Immature natural killer cell (primary cell): Measurements from ENCODE around the gene HTT. TPM values are rescaled to one million over a fixed set of nuclear protein-coding genes. Genes with fewer than 3 reads are reported as not detected.

Experiments used
- DNase-seq, 3 donors: peaks; one replicate each; pipeline ENCODE4 v3.0.0; 2022; ENCODE audit warnings: mixed read lengths in 1 of 3
- H3K27ac Mint-ChIP-seq, 6 donors: one replicate each; pipeline ENCODE4 v1.8.0; 2020; ENCODE audit warnings: mixed read lengths in 6 of 6, mild to moderate bottlenecking in 5 of 6, inconsistent platforms in 4 of 6, moderate library complexity in 3 of 6
- H3K27me3 Mint-ChIP-seq, 3 donors: one replicate each; pipeline ENCODE4 v1.8.0; 2020 to 2021; ENCODE audit warnings: low read depth in 3 of 3, mild to moderate bottlenecking in 3 of 3, mixed read lengths in 3 of 3, moderate library complexity in 3 of 3, inconsistent platforms in 1 of 3
- H3K36me3 Mint-ChIP-seq, 3 donors: one replicate each; pipeline ENCODE4 v1.8.0; 2020; ENCODE audit warnings: mixed read lengths in 3 of 3, inconsistent platforms in 2 of 3, mild to moderate bottlenecking in 2 of 3
- H3K4me1 Mint-ChIP-seq, 2 donors: one replicate each; pipeline ENCODE4 v1.8.0; 2020; ENCODE audit warnings: inconsistent platforms in 2 of 2, mild to moderate bottlenecking in 2 of 2, mixed read lengths in 2 of 2, moderate library complexity in 1 of 2
- H3K4me3 Mint-ChIP-seq, 5 donors: one replicate each; pipeline ENCODE4 v1.8.0; 2020; ENCODE audit warnings: mild to moderate bottlenecking in 5 of 5, mixed read lengths in 5 of 5, inconsistent platforms in 3 of 5, moderate library complexity in 3 of 5
- H3K9me3 Mint-ChIP-seq, 6 donors: one replicate each; pipeline ENCODE4 v1.8.0; 2020; ENCODE audit warnings: mild to moderate bottlenecking in 6 of 6, mixed read lengths in 6 of 6, inconsistent platforms in 4 of 6, moderate library complexity in 3 of 6
- polyA plus RNA-seq, 3 donors: library from polyadenylated mRNA; unstranded; fragments of 300-500 nt; fragmentation: Illumina TruSeq; gene quantifications; one replicate each; pipeline ENCODE4 v1.2.3, GENCODE V29; 2021

The HTT gene
- polyA plus RNA-seq, 3 donors from 2014 or later, result 5.3 to 16.9 (median 6.2) TPM

- H3K27ac Mint-ChIP-seq, result peak overlapping the region in 3 of 6 donors; percentile 37 to 80 (median 48)
- H3K36me3 Mint-ChIP-seq, result peaks cover 63 to 85% (median 77%) of the 10 kb centered on the region in 3 donors
- no peaks in the 10 kb centered on the region for H3K9me3 Mint-ChIP-seq
- peaks cover 73 to 75% of the 10 kb centered on the region in 2 donors for H3K4me1 Mint-ChIP-seq
- H3K27me3 Mint-ChIP-seq, result peaks cover 0 to 7% (median 0%) of the 10 kb centered on the region in 3 donors
- no peak for DNase-seq
- no peak overlapping the region for H3K4me3 Mint-ChIP-seq
These were observed 108.5 kb downstream of the HTT start for GRCh38 chr4:3183008-3183407.

- no peak overlapping the region for H3K4me3 Mint-ChIP-seq
- peak overlapping the region; percentile 4 to 89 (median 70) for H3K27ac Mint-ChIP-seq
- H3K27me3 Mint-ChIP-seq, result peaks cover 0 to 5% (median 0%) of the 10 kb centered on the region in 3 donors
- H3K9me3 Mint-ChIP-seq, result no peaks in the 10 kb centered on the region
- H3K36me3 Mint-ChIP-seq, result peaks cover 62 to 85% (median 77%) of the 10 kb centered on the region in 3 donors
- peaks cover 64 to 66% of the 10 kb centered on the region in 2 donors for H3K4me1 Mint-ChIP-seq
- DNase-seq, result no peak
These were observed 110.2 kb downstream of the HTT start for GRCh38 chr4:3184725-3185124.

GRCh38 chr4:3186609-3187008 is 112.1 kb downstream of the HTT start:
- Mint-ChIP-seq H3K27ac (peak overlapping the region in 5 of 6 donors; percentile 6 to 80 (median 63)), H3K4me1 (peaks cover 63 to 66% of the 10 kb centered on the region in 2 donors), H3K27me3 (peaks cover 0 to 5% (median under 1%) of the 10 kb centered on the region in 3 donors), H3K9me3 (no peaks in the 10 kb centered on the region), H3K4me3 (no peak overlapping the region), H3K36me3 (peaks cover 53 to 74% (median 67%) of the 10 kb centered on the region in 3 donors)
- DNase-seq, result no peak

- Mint-ChIP-seq H3K9me3 (no peaks in the 10 kb centered on the region), H3K36me3 (peaks cover 52 to 60% (median 56%) of the 10 kb centered on the region in 3 donors), H3K27me3 (peaks cover 0 to 12% (median 2%) of the 10 kb centered on the region in 3 donors), H3K4me3 (no peak overlapping the region), H3K4me1 (peaks cover 69 to 78% of the 10 kb centered on the region in 2 donors), H3K27ac (peak overlapping the region in 3 of 6 donors; percentile 53 to 98 (median 72))
- no peak for DNase-seq
These were observed 113.6 kb downstream of the HTT start for GRCh38 chr4:3188118-3188517.

- H3K27ac Mint-ChIP-seq, result peak overlapping the region; percentile 93 to 98 (median 97)
- peaks cover 77 to 79% of the 10 kb centered on the region in 2 donors for H3K4me1 Mint-ChIP-seq
These were observed 115.0 kb downstream of the HTT start for GRCh38 chr4:3189459-3189858.

GRCh38 chr4:3190549-3190948 is 116.1 kb downstream of the HTT start:
- Mint-ChIP-seq H3K27me3 (peaks cover 0 to 14% (median 2%) of the 10 kb centered on the region in 3 donors), H3K4me3 (peak overlapping the region in 1 of 5 donors; percentile 32), H3K27ac (peak overlapping the region; percentile 93 to 98 (median 97)), H3K36me3 (peaks cover 32 to 43% (median 40%) of the 10 kb centered on the region in 3 donors), H3K4me1 (peaks cover 78 to 79% of the 10 kb centered on the region in 2 donors), H3K9me3 (no peaks in the 10 kb centered on the region)
- no peak for DNase-seq

More at GRCh38 chr4:3189459-3189858, 115.0 kb downstream of the HTT start:
- Mint-ChIP-seq H3K27me3 (peaks cover 0 to 17% (median 2%) of the 10 kb centered on the region in 3 donors), H3K36me3 (peaks cover 40 to 47% (median 45%) of the 10 kb centered on the region in 3 donors), H3K4me3 (peak overlapping the region; percentile 5 to 64 (median 28)), H3K9me3 (no peaks in the 10 kb centered on the region)
- DNase-seq, result no peak

- Mint-ChIP-seq H3K27me3 (peaks cover 0 to 14% (median 2%) of the 10 kb centered on the region in 3 donors), H3K27ac (peak overlapping the region; percentile 93 to 98 (median 97)), H3K4me3 (peak overlapping the region; percentile 33 to 80 (median 66)), H3K4me1 (peaks cover 83 to 85% of the 10 kb centered on the region in 2 donors), H3K36me3 (peaks cover 22 to 39% (median 32%) of the 10 kb centered on the region in 3 donors), H3K9me3 (no peaks in the 10 kb centered on the region)
- DNase-seq, result peak; percentile 78 to 83 (median 81)
These were observed 117.7 kb downstream of the HTT start for GRCh38 chr4:3192188-3192587.

- Mint-ChIP-seq H3K4me3 (peak overlapping the region; percentile 33 to 80 (median 66)), H3K9me3 (no peaks in the 10 kb centered on the region), H3K4me1 (peaks cover 87 to 91% of the 10 kb centered on the region in 2 donors), H3K36me3 (peaks cover 16 to 32% (median 25%) of the 10 kb centered on the region in 3 donors), H3K27me3 (peaks cover 0 to 14% (median 2%) of the 10 kb centered on the region in 3 donors), H3K27ac (peak overlapping the region; percentile 93 to 98 (median 97))
- peak; percentile 59 to 66 (median 63) for DNase-seq
These were observed 118.3 kb downstream of the HTT start for GRCh38 chr4:3192827-3193226.

GRCh38 chr4:3193531-3194203 is 119.2 kb downstream of the HTT start:
- peaks cover 93 to 97% of the 10 kb centered on the region in 2 donors for H3K4me1 Mint-ChIP-seq
- H3K27ac Mint-ChIP-seq, result peak overlapping the region; percentile 93 to 98 (median 97)
- H3K9me3 Mint-ChIP-seq, result no peaks in the 10 kb centered on the region
- peaks cover 10 to 27% (median 17%) of the 10 kb centered on the region in 3 donors for H3K36me3 Mint-ChIP-seq
- peaks cover 0 to 14% (median 2%) of the 10 kb centered on the region in 3 donors for H3K27me3 Mint-ChIP-seq
- H3K4me3 Mint-ChIP-seq, result peak overlapping the region; percentile 59 to 87 (median 79)
- DNase-seq, result peak; percentile 29 to 49 (median 47)

GRCh38 chr4:3196670-3197359 is 122.3 kb downstream of the HTT start:
- Mint-ChIP-seq H3K9me3 (no peaks in the 10 kb centered on the region), H3K4me1 (peaks cover 93% of the 10 kb centered on the region in 2 donors), H3K27ac (peak overlapping the region; percentile 93 to 98 (median 97)), H3K36me3 (peaks cover 0 to 18% (median 4%) of the 10 kb centered on the region in 3 donors), H3K27me3 (peaks cover 0 to 20% (median under 1%) of the 10 kb centered on the region in 3 donors), H3K4me3 (peak overlapping the region; percentile 73 to 87 (median 80))
- DNase-seq, result peak; percentile 35 to 43 (median 35)

- H3K4me1 Mint-ChIP-seq, result peaks cover 93 to 94% of the 10 kb centered on the region in 2 donors
These were observed 123.1 kb downstream of the HTT start for GRCh38 chr4:3197366-3198105.

GRCh38 chr4:3198906-3199305 is 124.4 kb downstream of the HTT start:
- Mint-ChIP-seq H3K4me3 (no peak overlapping the region), H3K27me3 (peaks cover 0 to 9% (median 2%) of the 10 kb centered on the region in 3 donors), H3K9me3 (no peaks in the 10 kb centered on the region), H3K27ac (peak overlapping the region in 5 of 6 donors; percentile 43 to 98 (median 84)), H3K4me1 (peaks cover 93 to 94% of the 10 kb centered on the region in 2 donors), H3K36me3 (peaks cover 0 to 20% (median 4%) of the 10 kb centered on the region in 3 donors)
- DNase-seq, result no peak

More at GRCh38 chr4:3197366-3198105, 123.1 kb downstream of the HTT start:
- Mint-ChIP-seq H3K4me3 (peak overlapping the region; percentile 2 to 87 (median 79)), H3K36me3 (peaks cover 0 to 18% (median 4%) of the 10 kb centered on the region in 3 donors), H3K9me3 (no peaks in the 10 kb centered on the region), H3K27ac (peak overlapping the region; percentile 93 to 98 (median 97)), H3K27me3 (peaks cover 0 to 18% (median 2%) of the 10 kb centered on the region in 3 donors)
- no peak for DNase-seq
